ENCODE measurements around the gene VRK1.
"Not testable (repeated sequence)": the region's sequence is repeated elsewhere in the genome, so short reads cannot be mapped to it uniquely, and the experiment has no call there.

The VRK1 gene

GRCh38 chr14:96829791-96830190 lies 32.6 kb downstream of the VRK1 start:
- no peak for DNase-seq

DNA sequence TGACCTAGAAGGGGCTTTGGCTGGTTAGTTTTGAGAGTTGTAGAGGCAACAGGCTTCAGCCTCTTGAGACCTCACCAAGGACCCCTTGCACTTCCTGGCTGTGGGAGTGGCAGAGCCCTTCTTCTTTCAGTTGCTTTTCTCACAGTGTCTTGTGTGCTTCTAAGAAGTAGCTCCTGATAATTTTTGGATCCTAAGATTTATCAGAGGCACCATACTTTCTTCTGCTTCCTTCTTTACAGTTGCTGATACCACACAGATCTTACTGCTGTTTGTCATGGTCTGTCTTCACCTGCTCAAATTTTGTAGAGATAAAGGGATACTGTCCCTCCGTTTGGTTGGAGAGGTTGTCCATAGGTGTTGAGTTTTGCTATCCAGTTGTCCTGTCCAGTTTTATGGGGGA lies 33.8 kb downstream of the VRK1 start:
- no peak for DNase-seq

- DNase-seq: no peak
These were observed 35.2 kb downstream of the VRK1 start for GRCh38 chr14:96832351-96832750.

GRCh38 chr14:96838449-96838848 lies 41.3 kb downstream of the VRK1 start:
- no peak for DNase-seq

- DNase-seq: no peak
These were observed 42.1 kb downstream of the VRK1 start for GRCh38 chr14:96839251-96839650.

DNA sequence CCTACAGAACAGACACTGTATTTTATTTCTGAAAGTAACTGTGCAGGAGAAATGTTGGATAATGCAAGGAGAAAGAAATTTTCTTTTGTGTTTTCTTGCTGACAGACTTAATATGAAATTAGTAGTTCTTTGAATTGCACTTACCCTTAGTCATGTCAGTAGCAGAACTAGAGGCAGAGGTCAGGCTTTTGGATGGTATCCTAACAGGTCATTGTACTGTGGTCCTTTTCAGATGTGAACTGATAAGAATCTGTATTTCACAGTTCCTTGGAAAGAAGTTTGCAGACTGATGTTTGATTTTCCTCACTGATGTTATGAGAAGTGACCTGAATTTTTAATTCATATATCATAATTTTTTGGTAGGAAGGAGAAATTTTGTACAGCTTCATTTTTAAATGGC lies 46.0 kb downstream of the VRK1 start:
- DNase-seq: no peak

GRCh38 chr14:96844857-96845570 lies 47.8 kb downstream of the VRK1 start:
- no peak for DNase-seq

GRCh38 chr14:96847451-96847850 lies 50.3 kb downstream of the VRK1 start:
- no peak for DNase-seq

DNA sequence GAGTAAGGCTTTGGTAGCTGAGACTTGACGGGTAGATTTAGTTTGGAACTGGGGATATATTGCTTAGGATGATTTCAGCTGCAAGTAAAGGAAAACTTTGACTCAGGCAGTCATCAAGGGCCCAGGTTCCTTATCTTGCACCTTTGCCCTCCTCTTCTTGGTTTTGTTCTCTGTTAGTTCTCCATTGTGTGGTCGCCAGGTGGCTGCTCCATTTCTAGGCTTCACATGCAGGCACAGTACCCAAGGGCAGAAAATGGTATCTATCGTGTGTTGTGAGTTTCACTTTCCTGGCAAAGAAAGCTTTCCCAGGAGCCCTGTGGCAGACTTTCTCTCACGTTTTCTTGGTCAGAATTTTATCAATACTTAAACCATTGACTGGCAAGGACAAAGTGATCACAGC lies 50.8 kb downstream of the VRK1 start:
- DNase-seq: no peak

- DNase-seq: no peak
These were observed 52.6 kb downstream of the VRK1 start for GRCh38 chr14:96849733-96850132.

GRCh38 chr14:96851694-96852381 lies 54.7 kb downstream of the VRK1 start:
- no peak for DNase-seq

DNA sequence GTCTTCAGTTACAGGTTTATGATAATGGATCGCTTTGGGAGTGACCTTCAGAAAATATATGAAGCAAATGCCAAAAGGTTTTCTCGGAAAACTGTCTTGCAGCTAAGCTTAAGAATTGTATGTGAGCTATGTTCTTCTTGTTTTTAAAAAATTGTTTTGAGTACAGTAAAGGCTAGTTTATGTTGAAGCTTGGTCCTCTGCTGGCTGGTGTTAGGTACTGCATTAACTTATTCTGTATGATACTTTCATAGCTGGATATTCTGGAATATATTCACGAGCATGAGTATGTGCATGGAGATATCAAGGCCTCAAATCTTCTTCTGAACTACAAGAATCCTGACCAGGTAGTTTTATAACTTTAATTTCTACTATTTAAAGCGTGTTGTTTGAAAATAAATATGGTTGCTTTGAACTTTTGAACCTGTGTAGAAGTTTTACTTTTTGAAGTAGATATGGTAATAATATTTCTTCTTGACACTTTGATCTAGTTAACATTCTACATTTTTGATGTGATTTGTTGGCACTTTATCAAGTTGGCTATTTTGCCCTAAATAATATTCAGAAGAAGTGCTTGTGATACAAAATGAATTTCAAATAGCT lies 55.7 kb downstream of the VRK1 start:
- DNase-seq: peak; percentile 15

GRCh38 chr14:96858643-96859042 lies 61.5 kb downstream of the VRK1 start:
- no peak for DNase-seq

- no peak for DNase-seq
These were observed 64.6 kb downstream of the VRK1 start for GRCh38 chr14:96861568-96862310.

GRCh38 chr14:96863327-96863985 lies 66.3 kb downstream of the VRK1 start:
- DNase-seq: no peak

DNA sequence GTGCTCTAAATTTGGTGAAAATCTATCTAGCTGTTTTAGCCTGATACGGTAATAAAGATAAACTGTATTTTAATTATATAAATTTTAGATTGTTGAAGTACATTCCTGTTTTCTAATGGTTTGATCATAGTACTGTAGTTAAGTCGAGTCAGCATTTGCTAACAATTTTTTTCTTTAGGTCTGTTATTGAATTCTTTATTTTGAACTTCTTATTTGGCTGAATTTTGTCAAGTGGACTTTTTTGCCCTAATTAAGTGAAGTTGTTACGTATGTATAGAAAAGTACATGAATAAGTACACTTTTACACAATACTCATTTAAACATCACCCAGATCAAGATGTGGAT lies 66.8 kb downstream of the VRK1 start:
- no peak for DNase-seq

DNA sequence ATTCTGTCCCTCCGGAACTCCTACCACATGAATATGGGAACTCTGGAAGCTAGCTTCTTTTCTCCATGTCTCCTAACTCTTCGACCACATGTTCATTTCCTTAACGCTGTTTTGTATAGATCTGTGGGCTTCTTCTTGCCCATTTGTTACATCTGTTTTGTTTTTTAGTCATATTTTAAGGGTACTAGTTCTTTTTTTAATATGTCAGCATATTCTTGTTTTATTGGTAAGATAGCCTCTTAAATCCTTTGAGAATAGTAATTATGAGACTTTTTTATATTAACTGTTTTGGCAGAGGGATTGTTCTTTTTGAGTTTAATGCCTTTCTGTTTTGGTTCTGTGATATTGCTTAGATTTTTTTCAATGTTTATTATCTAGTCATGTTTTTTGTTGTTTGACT lies 70.5 kb downstream of the VRK1 start:
- DNase-seq: no peak

- DNase-seq: no peak
These were observed 76.9 kb downstream of the VRK1 start for GRCh38 chr14:96874127-96874526.

- no peak for DNase-seq
These were observed 79.6 kb downstream of the VRK1 start for GRCh38 chr14:96876747-96877146.

GRCh38 chr14:96881713-96882112 lies 84.5 kb downstream of the VRK1 start:
- DNase-seq: no peak

- DNase-seq: not testable (repeated sequence)
These were observed 86.8 kb downstream of the VRK1 start for GRCh38 chr14:96883974-96884373.

DNA sequence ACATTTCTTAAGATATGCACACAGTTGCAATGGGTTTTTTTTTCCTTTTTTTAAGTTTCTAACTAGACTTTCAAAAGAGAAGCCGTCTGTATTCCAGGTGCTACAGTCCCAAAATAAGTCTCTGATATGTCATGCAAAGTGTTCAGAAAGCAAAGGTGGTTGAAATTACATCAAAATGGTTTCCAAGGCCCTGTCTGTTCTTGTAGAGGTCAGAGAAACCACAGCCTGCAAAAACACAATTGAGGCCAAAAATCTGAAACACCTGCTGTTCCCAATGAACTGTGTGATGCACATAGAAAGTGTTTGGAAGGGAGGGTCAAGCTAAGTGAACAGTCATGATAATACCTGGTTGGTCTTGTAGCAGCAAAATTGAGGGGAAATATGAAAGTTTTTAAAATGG lies 91.0 kb downstream of the VRK1 start:
- no peak for DNase-seq

- no peak for DNase-seq
These were observed 91.4 kb downstream of the VRK1 start for GRCh38 chr14:96888593-96888992.

All from stimulated activated CD4-positive, alpha-beta T cell treated with anti-CD3 and anti-CD28 coated beads, Interleukin-4, amount 100 ng/mL, for 24 hours (primary cell).